Measurements from ENCODE around the gene MMS19. TPM values are rescaled to one million over a fixed set of nuclear protein-coding genes. Genes with fewer than 3 reads are reported as not detected.
"Not testable (repeated sequence)": the region's sequence is repeated elsewhere in the genome, so short reads cannot be mapped to it uniquely, and the experiment has no call there.

The MMS19 gene
- total RNA-seq, 1 donor from 2014 or later: 88.7 TPM

GRCh38 chr10:97531401-97531986 lies 33.3 kb upstream of the MMS19 start:
- Mint-ChIP-seq H3K9me3 (peaks cover 3% of the 10 kb centered on the region), H3K36me3 (ENCODE audit: low read depth) (peaks cover 5% of the 10 kb centered on the region), H3K27me3 (ENCODE audit: low read depth) (no peaks in the 10 kb centered on the region), H3K4me3 (no peak overlapping the region), H3K27ac (ENCODE audit: unreplicated experiment) (peak overlapping the region; percentile 75), H3K4me1 (peaks cover 6% of the 10 kb centered on the region)
- no peak for TF ChIP-seq CTCF (conservative IDR thresholded peaks at IDR 0.05)
- no peak for DNase-seq (ENCODE audit: low read depth, low spot score)

- H3K36me3 Mint-ChIP-seq (ENCODE audit: low read depth): peaks cover 5% of the 10 kb centered on the region
- H3K27me3 Mint-ChIP-seq (ENCODE audit: low read depth): no peaks in the 10 kb centered on the region
- no peak for DNase-seq (ENCODE audit: low read depth, low spot score)
- peaks cover 4% of the 10 kb centered on the region for H3K4me1 Mint-ChIP-seq
- peaks cover 3% of the 10 kb centered on the region for H3K9me3 Mint-ChIP-seq
- H3K4me3 Mint-ChIP-seq: no peak overlapping the region
- no peak overlapping the region for H3K27ac Mint-ChIP-seq (ENCODE audit: unreplicated experiment)
- no peak for TF ChIP-seq CTCF (conservative IDR thresholded peaks at IDR 0.05)
Measured at GRCh38 chr10:97529685-97530465, 31.7 kb upstream of the MMS19 start.

GRCh38 chr10:97528876-97529275 lies 30.7 kb upstream of the MMS19 start:
- H3K9me3 Mint-ChIP-seq; H3K36me3 Mint-ChIP-seq (ENCODE audit: low read depth); H3K4me3 Mint-ChIP-seq; H3K27ac Mint-ChIP-seq (ENCODE audit: unreplicated experiment); H3K27me3 Mint-ChIP-seq (ENCODE audit: low read depth); DNase-seq (ENCODE audit: low read depth, low spot score); H3K4me1 Mint-ChIP-seq: not testable (repeated sequence)

- Mint-ChIP-seq H3K36me3 (ENCODE audit: low read depth) (peaks cover 5% of the 10 kb centered on the region), H3K27me3 (ENCODE audit: low read depth) (no peaks in the 10 kb centered on the region), H3K4me1 (no peaks in the 10 kb centered on the region), H3K4me3 (no peak overlapping the region), H3K9me3 (peaks cover 3% of the 10 kb centered on the region), H3K27ac (ENCODE audit: unreplicated experiment) (no peak overlapping the region)
- TF ChIP-seq CTCF (conservative IDR thresholded peaks at IDR 0.05): no peak
- no peak for DNase-seq (ENCODE audit: low read depth, low spot score)
Measured at GRCh38 chr10:97525683-97526110, 27.5 kb upstream of the MMS19 start.

GRCh38 chr10:97525086-97525485 lies 26.9 kb upstream of the MMS19 start:
- H3K36me3 Mint-ChIP-seq (ENCODE audit: low read depth): peaks cover 5% of the 10 kb centered on the region
- no peak overlapping the region for H3K27ac Mint-ChIP-seq (ENCODE audit: unreplicated experiment)
- H3K4me1 Mint-ChIP-seq: no peaks in the 10 kb centered on the region
- H3K4me3 Mint-ChIP-seq: no peak overlapping the region
- DNase-seq (ENCODE audit: low read depth, low spot score): no peak
- H3K27me3 Mint-ChIP-seq (ENCODE audit: low read depth): peaks cover 3% of the 10 kb centered on the region
- H3K9me3 Mint-ChIP-seq: peaks cover 3% of the 10 kb centered on the region
- TF ChIP-seq CTCF (conservative IDR thresholded peaks at IDR 0.05): no peak

GRCh38 chr10:97522937-97523336 lies 24.7 kb upstream of the MMS19 start:
- H3K27ac Mint-ChIP-seq (ENCODE audit: unreplicated experiment): no peak overlapping the region
- H3K4me1 Mint-ChIP-seq: peaks cover 15% of the 10 kb centered on the region
- TF ChIP-seq CTCF (conservative IDR thresholded peaks at IDR 0.05): no peak
- H3K9me3 Mint-ChIP-seq: no peaks in the 10 kb centered on the region
- H3K36me3 Mint-ChIP-seq (ENCODE audit: low read depth): no peaks in the 10 kb centered on the region
- H3K4me3 Mint-ChIP-seq: no peak overlapping the region
- no peak for DNase-seq (ENCODE audit: low read depth, low spot score)
- peaks cover 3% of the 10 kb centered on the region for H3K27me3 Mint-ChIP-seq (ENCODE audit: low read depth)

Data from neural crest cell (in vitro differentiated cells).